ENCODE results near the gene EPAS1.

The EPAS1 gene

GRCh38 chr2:46416739-46417403 lies 119.7 kb downstream of the EPAS1 start:
- TF ChIP-seq, protein P1, sequence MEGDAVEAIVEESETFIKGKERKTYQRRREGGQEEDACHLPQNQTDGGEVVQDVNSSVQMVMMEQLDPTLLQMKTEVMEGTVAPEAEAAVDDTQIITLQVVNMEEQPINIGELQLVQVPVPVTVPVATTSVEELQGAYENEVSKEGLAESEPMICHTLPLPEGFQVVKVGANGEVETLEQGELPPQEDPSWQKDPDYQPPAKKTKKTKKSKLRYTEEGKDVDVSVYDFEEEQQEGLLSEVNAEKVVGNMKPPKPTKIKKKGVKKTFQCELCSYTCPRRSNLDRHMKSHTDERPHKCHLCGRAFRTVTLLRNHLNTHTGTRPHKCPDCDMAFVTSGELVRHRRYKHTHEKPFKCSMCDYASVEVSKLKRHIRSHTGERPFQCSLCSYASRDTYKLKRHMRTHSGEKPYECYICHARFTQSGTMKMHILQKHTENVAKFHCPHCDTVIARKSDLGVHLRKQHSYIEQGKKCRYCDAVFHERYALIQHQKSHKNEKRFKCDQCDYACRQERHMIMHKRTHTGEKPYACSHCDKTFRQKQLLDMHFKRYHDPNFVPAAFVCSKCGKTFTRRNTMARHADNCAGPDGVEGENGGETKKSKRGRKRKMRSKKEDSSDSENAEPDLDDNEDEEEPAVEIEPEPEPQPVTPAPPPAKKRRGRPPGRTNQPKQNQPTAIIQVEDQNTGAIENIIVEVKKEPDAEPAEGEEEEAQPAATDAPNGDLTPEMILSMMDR (conservative IDR thresholded peaks at IDR 0.05; ENCODE audit: low read depth, low read length): no peak
- DNase-seq (ENCODE audit: low read depth): no peak
- H3K4me3 ChIP-seq (ENCODE audit: low read depth, low read length): no peak overlapping the region

DNA sequence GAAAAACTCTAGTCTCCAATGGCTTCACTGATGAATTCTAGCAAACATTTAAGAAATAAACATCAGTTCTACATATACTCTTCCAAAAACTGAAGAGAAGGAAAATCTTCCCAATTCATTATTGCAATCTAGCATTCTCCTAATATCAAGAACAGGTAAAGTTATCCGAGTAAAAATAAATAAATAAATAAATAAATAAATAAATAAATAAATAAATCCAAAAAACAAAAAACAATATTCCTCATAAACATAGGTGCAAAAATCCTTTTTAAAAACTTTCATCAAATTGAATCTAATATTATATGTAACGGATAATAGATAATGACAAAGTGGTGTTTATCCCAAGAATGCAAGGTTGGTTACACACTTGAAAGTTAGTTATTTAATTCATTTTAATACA lies 123.7 kb downstream of the EPAS1 start:
- DNase-seq (ENCODE audit: low read depth): no peak
- TF ChIP-seq, protein P1 (conservative IDR thresholded peaks at IDR 0.05; ENCODE audit: low read depth, low read length): no peak
- no peak overlapping the region for H3K4me3 ChIP-seq (ENCODE audit: low read depth, low read length)

- H3K4me3 ChIP-seq (ENCODE audit: low read depth, low read length): no peak overlapping the region
- TF ChIP-seq, protein P1 (conservative IDR thresholded peaks at IDR 0.05; ENCODE audit: low read depth, low read length): no peak
- no peak for DNase-seq (ENCODE audit: low read depth)
Measured at GRCh38 chr2:46421361-46421760, 124.2 kb downstream of the EPAS1 start.

- H3K4me3 ChIP-seq (ENCODE audit: low read depth, low read length): no peak overlapping the region
- TF ChIP-seq, protein P1 (conservative IDR thresholded peaks at IDR 0.05; ENCODE audit: low read depth, low read length): no peak
- no peak for DNase-seq (ENCODE audit: low read depth)
Measured at GRCh38 chr2:46422717-46423394, 125.6 kb downstream of the EPAS1 start.

- TF ChIP-seq, protein P1 (conservative IDR thresholded peaks at IDR 0.05; ENCODE audit: low read depth, low read length): no peak
- DNase-seq (ENCODE audit: low read depth): no peak
- no peak overlapping the region for H3K4me3 ChIP-seq (ENCODE audit: low read depth, low read length)
Measured at GRCh38 chr2:46424937-46425336, 127.7 kb downstream of the EPAS1 start.

GRCh38 chr2:46428911-46429436 lies 131.8 kb downstream of the EPAS1 start:
- DNase-seq (ENCODE audit: low read depth): no peak
- H3K4me3 ChIP-seq (ENCODE audit: low read depth, low read length): no peak overlapping the region
- TF ChIP-seq, protein P1 (conservative IDR thresholded peaks at IDR 0.05; ENCODE audit: low read depth, low read length): no peak
